Panc1 (cell line): ENCODE measurements around the gene SCRN1. TPM values are rescaled to one million over a fixed set of nuclear protein-coding genes. Genes with fewer than 3 reads are reported as not detected.
A peak's percentile ranks its signal among the peaks of the same experiment; 100 is the strongest.

Source experiments
- ATAC-seq: fragments of 200-7000 bp; cut with Tn5 transposase; 2 replicates; pipeline ENCODE4 v1.9.1; 2020; ENCODE audit warnings: mild to moderate bottlenecking, moderate library complexity
- BruUV-seq: library from RNA; stranded (reverse); fragments of 400-500 nt; replicated peaks from 2 replicates; lab custom pipeline; 2021; lab: Mats Ljungman, UMichigan
- CTCF ChIA-PET: fragments of 300-600 bp; sonication (Branson Sonifier 250); formaldehyde crosslinking; loops from one replicate; lab custom pipeline; 2022; ENCODE audit warnings: antibody characterized with exemption; lab: Charles Lee
- POLR2A ChIA-PET: fragments of 300-600 bp; sonication (Branson Sonifier 250); formaldehyde crosslinking; loops from one replicate; lab custom pipeline; 2022; ENCODE audit warnings: antibody characterized with exemption; lab: Charles Lee
- DNase-seq: peaks from one replicate; pipeline ENCODE4 v3.0.0-alpha.2; 2010; ENCODE audit warnings: low read depth, low spot score
- H3K27ac ChIP-seq: 2 replicates; pipeline ENCODE4 v1.5.1; 2011; ENCODE audit warnings: mild to moderate bottlenecking, low read length, inconsistent platforms
- H3K27me3 ChIP-seq: fragments of 200-500 bp; sonication (Bioruptor generic); 2 replicates; pipeline ENCODE4 v1.6.0; 2014; ENCODE audit warnings: low read length, inconsistent platforms; ENCODE audit not compliant: control insufficient read depth, insufficient read depth
- H3K36me3 ChIP-seq: fragments of 200-500 bp; sonication (Bioruptor generic); 2 replicates; pipeline ENCODE4 v1.5.1; 2014; ENCODE audit warnings: inconsistent platforms, mild to moderate bottlenecking, low read length, moderate library complexity; ENCODE audit not compliant: control insufficient read depth, insufficient read depth
- H3K4me1 ChIP-seq: 2 replicates; pipeline ENCODE4 v1.5.1; 2011; ENCODE audit warnings: inconsistent platforms, mild to moderate bottlenecking, low read length, moderate library complexity; ENCODE audit not compliant: control insufficient read depth, insufficient read depth
- H3K4me3 ChIP-seq, 2 experiments: 2 replicates each; pipeline ENCODE4 v1.5.1; 2011 to 2012; ENCODE audit warnings: low read depth in 2 of 2, low read length in 2 of 2, mild to moderate bottlenecking in 2 of 2, inconsistent platforms in 1 of 2, moderate library complexity in 1 of 2
- H3K9me3 ChIP-seq: fragments of 200-500 bp; sonication (Bioruptor generic); 2 replicates; pipeline ENCODE4 v1.5.1; 2014; ENCODE audit warnings: low read depth, mild to moderate bottlenecking, inconsistent platforms, low read length, moderate library complexity; ENCODE audit not compliant: control insufficient read depth, insufficient read depth
- POLR2AphosphoS5 ChIP-seq: IDR thresholded peaks from 2 replicates; pipeline ENCODE4 v1.6.1; 2012; ENCODE audit warnings: mild to moderate bottlenecking, low read depth, low read length, moderate library complexity
- SIN3A ChIP-seq: IDR thresholded peaks from 2 replicates; pipeline ENCODE4 v1.6.1; 2012; ENCODE audit warnings: low read depth, mild to moderate bottlenecking, low read length, moderate library complexity, borderline replicate concordance; ENCODE audit not compliant: insufficient read depth
- TCF7L2 ChIP-seq: IDR thresholded peaks from 2 replicates; pipeline ENCODE4 v1.6.1; 2011; ENCODE audit warnings: mild to moderate bottlenecking, low read depth, low read length, inconsistent platforms
- in situ Hi-C: cut with HindIII; loops from 2 replicates; pipeline ENCODE4 v1.10.0; 2016; ENCODE audit warnings: low sequenced_read_pairs, low pct_unique_long_range_greater_than_20kb
- intact Hi-C: fragments of 100-400 bp; cut with micrococcal nuclease; formaldehyde crosslinking; loops from one replicate; pipeline ENCODE4 v1.10.0; 2022; ENCODE audit not compliant: unreplicated experiment
- total RNA-seq: library from RNA; stranded (reverse); gene quantifications from one replicate; pipeline ENCODE4 v1.2.1, GENCODE V29; 2021; ENCODE audit not compliant: unreplicated experiment
- TF ChIP-seq, protein P1 (sequence below): fragments of 450-650 bp; IDR thresholded peaks from 2 replicates; pipeline ENCODE4 v1.5.1; 2017; ENCODE audit warnings: mild to moderate bottlenecking
- TF ChIP-seq, protein P2 (sequence below), 2 experiments: IDR thresholded peaks; 2 replicates each; pipeline ENCODE4 v1.6.1; 2011 to 2012; ENCODE audit warnings: low read depth in 2 of 2, control low read depth in 1 of 2, low read length in 1 of 2, mild to moderate bottlenecking in 1 of 2, moderate library complexity in 1 of 2; ENCODE audit not compliant: insufficient read depth in 1 of 2

SCRN1 gene
- total RNA-seq, 1 experiment from 2014 or later = 189 TPM

DNA sequence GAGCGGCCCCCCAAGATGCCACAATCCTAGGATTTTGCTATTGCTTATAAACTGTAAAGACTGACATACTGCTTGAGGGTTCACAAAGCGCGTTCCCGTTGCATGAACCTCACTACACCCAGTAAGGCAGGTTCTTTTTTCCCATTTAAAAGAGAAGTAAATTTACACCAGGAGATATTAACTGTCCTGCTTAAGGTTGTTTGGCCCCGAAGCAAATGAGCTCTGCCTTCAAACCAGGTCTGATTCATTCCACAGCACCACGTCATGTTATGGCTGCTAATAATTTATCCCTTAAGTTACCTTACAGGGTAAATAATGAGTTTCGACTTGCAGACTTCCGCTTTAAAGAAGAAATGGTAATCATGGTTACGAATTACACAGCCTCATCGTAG is 37.5 kb upstream of the SCRN1 start:
- CTCF ChIA-PET = no interaction called here

DNA sequence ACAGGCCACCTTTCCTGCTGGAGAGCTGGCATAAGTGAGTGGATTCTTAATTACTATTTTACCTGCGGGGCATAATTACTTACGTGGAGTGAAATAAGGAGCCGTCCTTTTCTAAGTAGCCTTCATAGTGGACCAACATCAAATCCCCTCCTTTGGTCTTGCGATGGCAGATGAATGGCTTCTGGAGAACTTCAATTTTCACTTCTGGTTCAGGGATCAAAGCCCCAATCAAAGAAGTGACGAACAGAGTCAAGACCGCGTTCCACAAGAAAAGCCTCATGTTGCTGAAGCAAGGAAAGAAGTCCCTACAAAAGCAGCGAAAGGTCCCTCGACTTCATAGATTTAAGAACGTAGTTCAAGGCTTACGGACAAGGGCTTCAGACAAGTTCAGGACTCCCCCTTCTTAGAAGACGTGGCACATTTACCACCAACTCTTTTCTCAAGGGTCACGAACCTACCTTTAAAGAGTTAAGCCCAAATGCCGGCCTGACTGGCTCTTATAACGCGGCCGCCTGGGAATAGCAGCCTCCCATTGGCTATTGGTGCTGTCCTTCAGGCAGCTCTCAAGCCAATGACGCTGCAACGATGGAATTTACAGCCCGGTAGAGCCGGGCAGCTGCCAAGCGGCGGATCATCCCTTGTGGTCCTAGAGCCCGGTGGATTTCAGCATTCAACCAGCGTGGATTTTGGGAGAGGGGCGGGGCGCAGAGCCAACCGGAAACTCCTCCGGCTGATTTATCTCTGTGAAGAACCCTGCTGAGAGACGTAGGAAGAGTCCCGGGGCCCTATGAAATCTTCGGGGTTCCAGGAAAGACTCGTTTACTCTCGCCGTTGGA is 36.8 kb upstream of the SCRN1 start, which contains the start of gene FKBP14:
Gene FKBP14, minus strand, starts transcription at position 474 of the 836 bp plus-strand sequence. Its CDS starts 194 bp downstream, at position 280.
- ChIA-PET POLR2A (no interaction called here), CTCF (no interaction called here)
- Histone ChIP-seq H3K27me3 (no peaks in the 10 kb centered on the region), H3K4me1 (peaks cover 30% of the 10 kb centered on the region), H3K27ac (peak within 1 kb of the TSS; percentile 90), H3K36me3 (no peaks in the 10 kb centered on the region), H3K4me3 (peak within 1 kb of the TSS; percentile 61 to 81), H3K9me3 (no peaks in the 10 kb centered on the region)
- intact Hi-C loops = loop anchor here (1.0 kb wide), 1 partner anchor 36 kb away; no protein-coding TSS in a partner anchor
- peak; percentile 93 for ATAC-seq
- TF ChIP-seq, protein P1, sequence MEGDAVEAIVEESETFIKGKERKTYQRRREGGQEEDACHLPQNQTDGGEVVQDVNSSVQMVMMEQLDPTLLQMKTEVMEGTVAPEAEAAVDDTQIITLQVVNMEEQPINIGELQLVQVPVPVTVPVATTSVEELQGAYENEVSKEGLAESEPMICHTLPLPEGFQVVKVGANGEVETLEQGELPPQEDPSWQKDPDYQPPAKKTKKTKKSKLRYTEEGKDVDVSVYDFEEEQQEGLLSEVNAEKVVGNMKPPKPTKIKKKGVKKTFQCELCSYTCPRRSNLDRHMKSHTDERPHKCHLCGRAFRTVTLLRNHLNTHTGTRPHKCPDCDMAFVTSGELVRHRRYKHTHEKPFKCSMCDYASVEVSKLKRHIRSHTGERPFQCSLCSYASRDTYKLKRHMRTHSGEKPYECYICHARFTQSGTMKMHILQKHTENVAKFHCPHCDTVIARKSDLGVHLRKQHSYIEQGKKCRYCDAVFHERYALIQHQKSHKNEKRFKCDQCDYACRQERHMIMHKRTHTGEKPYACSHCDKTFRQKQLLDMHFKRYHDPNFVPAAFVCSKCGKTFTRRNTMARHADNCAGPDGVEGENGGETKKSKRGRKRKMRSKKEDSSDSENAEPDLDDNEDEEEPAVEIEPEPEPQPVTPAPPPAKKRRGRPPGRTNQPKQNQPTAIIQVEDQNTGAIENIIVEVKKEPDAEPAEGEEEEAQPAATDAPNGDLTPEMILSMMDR = no peak
- TF ChIP-seq TCF7L2 = peak; percentile 80
- DNase-seq = peak; percentile 98
- TSS peak; percentile 94 for BruUV-seq
- in situ Hi-C loops = no loop called here

More for the DNA sequence above, 37.5 kb upstream of the SCRN1 start:
- Histone ChIP-seq H3K4me1 (peaks cover 34% of the 10 kb centered on the region), H3K9me3 (no peaks in the 10 kb centered on the region), H3K4me3 (peak overlapping the region; percentile 61 to 81), H3K27me3 (no peaks in the 10 kb centered on the region), H3K27ac (peak overlapping the region; percentile 84), H3K36me3 (no peaks in the 10 kb centered on the region)
- peak; percentile 54 for DNase-seq
- intact Hi-C loops (no loop called here), in situ Hi-C loops (no loop called here)
- BruUV-seq = no TSS peak
- no peak for TF ChIP-seq SIN3A
- no peak for TF ChIP-seq POLR2AphosphoS5
- TF ChIP-seq, protein P2, sequence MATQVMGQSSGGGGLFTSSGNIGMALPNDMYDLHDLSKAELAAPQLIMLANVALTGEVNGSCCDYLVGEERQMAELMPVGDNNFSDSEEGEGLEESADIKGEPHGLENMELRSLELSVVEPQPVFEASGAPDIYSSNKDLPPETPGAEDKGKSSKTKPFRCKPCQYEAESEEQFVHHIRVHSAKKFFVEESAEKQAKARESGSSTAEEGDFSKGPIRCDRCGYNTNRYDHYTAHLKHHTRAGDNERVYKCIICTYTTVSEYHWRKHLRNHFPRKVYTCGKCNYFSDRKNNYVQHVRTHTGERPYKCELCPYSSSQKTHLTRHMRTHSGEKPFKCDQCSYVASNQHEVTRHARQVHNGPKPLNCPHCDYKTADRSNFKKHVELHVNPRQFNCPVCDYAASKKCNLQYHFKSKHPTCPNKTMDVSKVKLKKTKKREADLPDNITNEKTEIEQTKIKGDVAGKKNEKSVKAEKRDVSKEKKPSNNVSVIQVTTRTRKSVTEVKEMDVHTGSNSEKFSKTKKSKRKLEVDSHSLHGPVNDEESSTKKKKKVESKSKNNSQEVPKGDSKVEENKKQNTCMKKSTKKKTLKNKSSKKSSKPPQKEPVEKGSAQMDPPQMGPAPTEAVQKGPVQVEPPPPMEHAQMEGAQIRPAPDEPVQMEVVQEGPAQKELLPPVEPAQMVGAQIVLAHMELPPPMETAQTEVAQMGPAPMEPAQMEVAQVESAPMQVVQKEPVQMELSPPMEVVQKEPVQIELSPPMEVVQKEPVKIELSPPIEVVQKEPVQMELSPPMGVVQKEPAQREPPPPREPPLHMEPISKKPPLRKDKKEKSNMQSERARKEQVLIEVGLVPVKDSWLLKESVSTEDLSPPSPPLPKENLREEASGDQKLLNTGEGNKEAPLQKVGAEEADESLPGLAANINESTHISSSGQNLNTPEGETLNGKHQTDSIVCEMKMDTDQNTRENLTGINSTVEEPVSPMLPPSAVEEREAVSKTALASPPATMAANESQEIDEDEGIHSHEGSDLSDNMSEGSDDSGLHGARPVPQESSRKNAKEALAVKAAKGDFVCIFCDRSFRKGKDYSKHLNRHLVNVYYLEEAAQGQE (IDR thresholded peaks at IDR 0.05; ENCODE audit: insufficient read depth in 1 of 2, low read depth in 2 of 2, low read length in 1 of 2) = no peak
- TF ChIP-seq, protein P1 = no peak
- no peak for TF ChIP-seq TCF7L2
- POLR2A ChIA-PET = no interaction called here
- peak; percentile 3 for ATAC-seq
